Tibial nerve (tissue), 3 donors: ENCODE data around the gene ATP6V1C2.

Source experiments
- CTCF ChIP-seq, 5 experiments: fragments of 200-600 bp in 3 of 5; fragments of 450-650 bp in 2 of 5; sonication (generic) in 3 of 5; IDR thresholded peaks; one replicate each; pipeline ENCODE4 v1.5.1; 2016 to 2019; ENCODE audit warnings: antibody characterized with exemption in 5 of 5, mild to moderate bottlenecking in 3 of 5, moderate library complexity in 2 of 5
- POLR2A ChIP-seq, 2 donors: fragments of 450-650 bp; IDR thresholded peaks; one replicate each; pipeline ENCODE4 v1.6.1; 2017; ENCODE audit warnings: antibody characterized with exemption in 2 of 2, mild to moderate bottlenecking in 2 of 2, moderate library complexity in 2 of 2

- TF ChIP-seq CTCF (IDR thresholded peaks at IDR 0.05) (no peak), POLR2A (IDR thresholded peaks at IDR 0.05) (no peak)
These were observed 909 bp downstream of the ATP6V1C2 start for GRCh38 chr2:10722252-10722825.
